Activated CD4-positive, alpha-beta T cell treated with anti-CD3 and anti-CD28 coated beads, Interleukin-2, amount 50 U/mL, for 48 hours (primary cell): Measurements from ENCODE around the gene FOXI1.
"Not testable (repeated sequence)": the region's sequence is repeated elsewhere in the genome, so short reads cannot be mapped to it uniquely, and the experiment has no call there.

Experiments used
- DNase-seq, 2 experiments: peaks; one replicate each; pipeline ENCODE4 v3.0.0-alpha.2; 2020

The FOXI1 gene

GRCh38 chr5:170132269-170132975, 26.7 kb downstream of the FOXI1 start:
- DNase-seq = no peak

DNA sequence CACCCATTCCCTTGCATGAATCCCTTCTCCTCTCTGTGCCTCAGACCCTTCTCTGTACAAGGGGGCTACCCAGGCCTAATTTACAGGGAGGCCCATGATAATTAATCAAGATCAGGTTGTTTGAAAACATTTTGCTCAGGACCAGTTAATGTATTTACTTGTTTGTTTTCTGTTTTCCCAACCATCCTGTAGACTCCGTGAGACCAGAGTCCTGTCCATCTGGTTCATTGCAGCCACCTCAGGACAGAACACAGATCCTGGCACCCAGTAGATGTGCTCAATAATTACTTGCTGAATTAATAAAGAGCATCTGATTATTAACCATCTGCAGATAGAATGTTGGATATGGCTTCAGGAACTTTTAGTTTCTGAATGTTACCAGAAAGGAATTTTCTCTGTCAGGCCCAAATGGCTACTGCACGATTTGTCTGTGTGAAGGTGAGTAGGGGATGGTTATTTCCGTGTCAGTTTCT, 27.3 kb downstream of the FOXI1 start:
- no peak for DNase-seq

GRCh38 chr5:170135796-170136490, 30.2 kb downstream of the FOXI1 start:
- DNase-seq = no peak

GRCh38 chr5:170136506-170136905, 30.8 kb downstream of the FOXI1 start:
- no peak for DNase-seq

GRCh38 chr5:170137694-170138214, 32.1 kb downstream of the FOXI1 start:
- DNase-seq = no peak

GRCh38 chr5:170138273-170138672, 32.6 kb downstream of the FOXI1 start:
- DNase-seq = no peak

- no peak for DNase-seq
These were observed 34.2 kb downstream of the FOXI1 start for GRCh38 chr5:170139786-170140335.

- DNase-seq = not testable (repeated sequence)
These were observed 35.5 kb downstream of the FOXI1 start for GRCh38 chr5:170141196-170141595.

- DNase-seq = no peak
These were observed 35.9 kb downstream of the FOXI1 start for GRCh38 chr5:170141636-170142035.

DNA sequence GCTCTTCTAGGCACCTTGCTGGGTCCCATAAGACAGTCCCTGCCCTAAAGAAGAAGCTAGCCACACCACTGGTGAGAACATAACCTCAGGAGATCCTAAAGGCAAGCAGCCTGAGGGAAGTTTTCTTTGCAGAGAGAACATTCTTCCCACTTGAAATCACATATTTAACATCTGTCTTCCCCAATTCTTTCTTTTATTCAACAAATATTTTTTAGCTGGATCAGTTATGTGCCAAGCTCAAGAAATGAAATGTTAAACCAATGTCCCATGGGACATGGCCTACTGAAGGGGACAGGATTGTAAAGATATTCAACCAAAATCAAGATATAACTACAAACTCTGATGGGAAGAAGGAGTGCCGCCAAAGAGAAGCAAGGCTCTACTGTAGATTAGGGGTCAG, 36.5 kb downstream of the FOXI1 start:
- no peak for DNase-seq

DNA sequence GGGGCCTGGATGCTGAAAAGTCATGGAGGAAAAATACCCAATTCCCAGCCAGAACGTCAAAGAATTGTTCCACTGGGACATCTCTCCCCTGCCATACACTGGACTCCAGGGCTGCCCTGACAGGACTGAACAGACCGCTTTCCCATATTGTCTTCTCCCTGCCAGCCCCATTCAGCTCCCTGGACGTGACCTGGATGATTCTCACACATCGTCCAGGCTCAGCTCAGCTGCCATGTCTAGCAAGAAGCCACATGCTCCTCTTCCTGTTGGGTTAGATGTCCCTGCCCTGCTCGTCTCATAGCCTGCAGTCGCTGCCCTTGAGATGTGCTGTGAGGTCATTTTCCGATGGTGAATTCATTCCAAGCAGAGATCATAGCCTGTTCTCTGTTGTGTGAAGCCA, 37.4 kb downstream of the FOXI1 start:
- no peak for DNase-seq

- DNase-seq = no peak
These were observed 38.0 kb downstream of the FOXI1 start for GRCh38 chr5:170143710-170144109.

DNA sequence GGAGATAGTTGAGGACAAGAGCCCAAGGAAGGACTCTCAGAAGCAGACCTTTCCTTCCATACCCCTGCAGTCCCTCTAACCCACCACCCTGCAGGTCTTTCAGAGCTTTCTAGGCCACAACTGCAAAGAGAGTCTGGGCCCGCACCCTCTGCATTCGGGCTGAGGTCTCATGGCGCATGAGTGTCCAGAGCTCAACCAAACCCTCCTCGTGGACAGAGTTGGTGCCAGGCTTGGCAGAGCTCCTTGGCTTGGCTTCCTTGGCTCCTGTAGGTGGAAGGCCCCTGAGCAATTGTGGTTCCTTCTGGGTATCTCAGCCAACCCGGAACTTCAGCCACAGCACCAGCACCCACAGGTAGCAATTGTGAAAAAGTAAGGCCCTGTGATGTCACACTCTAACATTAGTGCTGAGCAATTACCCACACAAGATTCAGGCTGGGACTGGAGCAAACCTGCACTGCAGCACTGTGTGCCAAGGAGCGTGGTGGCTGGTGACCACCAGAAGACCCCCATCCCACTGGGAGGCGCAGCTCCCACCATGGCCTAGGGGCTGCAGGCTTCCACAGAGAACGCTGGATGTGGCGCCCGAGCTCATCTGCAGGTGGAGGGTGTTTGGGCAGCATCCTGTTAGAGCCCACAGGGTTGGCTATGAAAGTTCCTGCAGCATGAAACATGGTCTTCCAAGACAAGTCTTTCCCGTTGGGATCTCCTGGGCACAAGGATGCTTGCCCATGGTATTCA, 38.8 kb downstream of the FOXI1 start:
- no peak for DNase-seq

DNA sequence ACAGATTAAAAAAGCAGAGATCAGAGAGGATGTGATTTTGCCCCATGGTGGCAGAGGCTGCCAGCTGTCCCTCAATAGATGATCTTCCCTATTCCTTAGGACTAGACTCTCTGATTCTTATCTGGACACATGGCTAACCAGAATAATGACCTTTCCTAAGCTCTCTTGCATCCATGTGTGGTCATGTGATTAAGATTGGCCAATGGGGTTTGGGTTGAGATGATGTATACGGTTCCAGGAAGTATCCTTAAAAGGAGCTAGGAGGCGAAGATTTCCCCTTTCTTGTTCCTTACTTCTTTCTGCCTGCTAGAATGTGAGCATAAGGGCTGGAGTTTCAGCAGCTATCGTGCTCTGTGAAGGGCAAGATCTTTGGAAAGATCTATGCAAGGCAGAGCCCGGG, 39.8 kb downstream of the FOXI1 start:
- no peak for DNase-seq

DNA sequence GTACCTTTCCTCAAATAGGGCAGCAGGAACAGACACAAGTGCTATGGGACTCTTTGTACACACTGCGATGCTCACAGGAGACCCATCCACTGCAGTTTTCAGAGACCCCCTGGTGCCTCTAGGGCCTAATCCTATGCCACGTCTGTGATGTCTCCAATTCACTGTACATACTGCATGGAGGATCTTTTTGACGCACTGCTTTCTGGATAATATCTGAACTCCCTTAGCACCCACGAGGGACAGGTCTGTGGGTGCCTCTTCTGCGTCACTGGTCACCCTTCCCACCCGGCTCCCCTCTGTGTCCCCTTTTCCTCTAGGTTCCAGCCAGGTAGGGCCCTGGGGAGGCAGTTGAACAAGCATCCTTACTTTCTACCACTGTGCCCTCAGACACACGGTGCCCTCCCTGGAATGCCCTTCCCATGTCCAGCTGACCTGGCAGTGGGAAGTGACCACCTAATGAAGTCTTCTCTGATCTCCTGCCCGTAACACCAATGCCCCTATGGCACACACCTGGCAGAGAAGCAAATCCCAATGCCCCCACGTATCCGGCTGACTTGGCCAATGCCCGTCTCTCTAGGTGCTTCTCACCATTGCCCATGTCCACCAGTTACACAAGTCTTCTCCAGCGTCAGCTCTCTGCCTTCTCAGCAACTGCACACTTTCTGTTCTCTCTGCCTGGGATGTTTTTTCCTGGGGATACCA, 41.5 kb downstream of the FOXI1 start:
- no peak for DNase-seq

DNA sequence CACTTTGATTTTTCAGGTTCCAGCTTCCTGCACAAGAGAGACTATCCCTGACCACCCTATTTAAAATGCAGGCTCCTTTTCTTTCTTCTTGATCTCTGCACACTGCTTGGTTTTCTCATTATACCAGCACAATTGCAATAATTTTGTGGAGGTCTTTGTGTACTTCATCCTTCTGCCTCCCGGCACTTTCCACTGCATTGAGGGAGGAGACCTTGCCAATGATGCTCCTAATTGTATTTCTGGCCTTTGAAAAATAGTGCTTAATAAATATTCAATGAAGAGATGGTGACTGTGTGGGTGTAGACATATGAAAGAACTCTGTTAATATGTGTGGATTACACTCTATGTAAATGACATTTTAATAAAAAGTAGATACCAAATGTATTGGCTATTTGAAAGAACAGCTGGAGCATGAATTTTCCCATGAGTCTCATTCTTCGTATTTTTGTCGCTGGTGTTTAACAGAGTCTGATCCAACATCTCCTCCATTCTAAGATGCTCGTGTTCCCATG, 42.1 kb downstream of the FOXI1 start:
- no peak for DNase-seq

GRCh38 chr5:170148430-170149205, 42.9 kb downstream of the FOXI1 start:
- DNase-seq = no peak

- no peak for DNase-seq
These were observed 43.5 kb downstream of the FOXI1 start for GRCh38 chr5:170149206-170149515.

DNA sequence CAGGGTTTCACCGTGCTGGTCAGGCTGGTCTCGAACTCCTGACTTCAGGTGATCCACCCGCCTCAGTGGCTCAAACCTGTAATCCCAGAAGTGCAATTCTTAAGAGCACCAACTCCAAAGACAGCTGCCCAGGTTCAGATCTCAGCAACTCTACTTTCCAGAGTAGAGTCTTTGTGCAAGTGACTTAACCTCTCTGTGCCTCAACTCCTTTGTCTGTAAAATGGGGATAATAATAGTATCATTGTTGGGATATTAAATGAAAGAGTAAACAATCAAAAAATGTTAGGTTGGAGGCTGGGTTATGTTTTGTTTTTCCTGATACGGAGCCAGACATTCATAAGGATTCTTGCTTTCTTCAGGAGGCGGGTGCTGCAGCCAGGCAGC, 45.0 kb downstream of the FOXI1 start:
- no peak for DNase-seq

- DNase-seq = no peak
These were observed 45.6 kb downstream of the FOXI1 start for GRCh38 chr5:170151097-170151831.

DNA sequence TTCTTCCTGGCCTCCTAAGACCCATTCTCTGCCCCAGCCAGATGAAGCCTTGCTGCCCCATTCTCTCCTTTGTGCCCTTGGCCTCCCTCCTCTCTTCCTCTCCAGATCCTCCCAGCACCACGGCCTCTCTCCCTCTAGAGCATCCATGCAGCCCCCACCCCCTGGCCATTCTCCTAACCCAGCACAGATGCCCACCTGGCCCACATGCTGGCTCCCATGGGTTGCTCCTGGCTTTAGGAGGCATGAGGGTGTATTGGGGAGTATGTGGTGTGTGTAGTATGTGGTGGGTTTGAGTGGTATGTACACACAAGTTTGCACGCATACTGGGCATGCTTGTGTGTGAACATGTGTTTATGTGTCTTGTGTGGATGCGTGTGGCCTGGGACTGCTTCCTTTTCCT, 47.1 kb downstream of the FOXI1 start:
- DNase-seq = no peak
